HG03432 (cell line): ENCODE results near the gene AK9.

ENCODE experiments used
- ATAC-seq: cut with Tn5 transposase; IDR thresholded peaks from one replicate; pipeline ENCODE4 v1.9.1; 2021; ENCODE audit warnings: mild to moderate bottlenecking, moderate library complexity; ENCODE audit not compliant: unreplicated experiment

The AK9 gene

DNA sequence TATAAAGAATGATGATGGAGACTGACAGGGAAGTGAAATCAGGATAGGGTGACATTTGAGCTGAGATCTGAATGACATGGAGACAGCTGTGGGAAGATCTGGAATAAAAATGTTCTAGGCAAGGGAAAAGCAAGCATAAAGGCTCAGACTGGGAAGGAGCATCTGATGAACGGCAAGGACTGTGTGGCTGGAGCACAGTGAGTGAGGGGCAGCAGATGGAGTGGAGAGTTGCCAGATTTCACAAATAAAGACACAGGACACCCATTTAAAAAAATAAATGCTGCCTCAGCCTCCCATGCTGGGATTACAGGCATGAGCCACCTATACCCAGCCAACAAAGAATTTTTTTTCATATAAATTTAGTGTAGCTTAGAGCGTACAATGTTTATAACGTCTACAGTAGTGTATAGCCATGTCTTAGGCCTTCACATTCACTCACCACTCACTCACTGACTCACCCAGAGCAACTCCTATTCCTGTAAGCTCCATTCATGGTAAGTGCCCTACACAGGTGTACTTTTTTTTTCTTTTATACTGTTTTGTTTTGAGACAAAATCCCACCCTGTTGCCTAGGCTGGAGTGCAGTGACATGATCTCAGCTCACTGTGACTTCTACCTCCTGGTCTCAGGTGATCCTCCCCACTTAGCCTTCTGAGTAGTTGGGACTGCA lies 205.6 kb downstream of the AK9 start:
- ATAC-seq = no peak

DNA sequence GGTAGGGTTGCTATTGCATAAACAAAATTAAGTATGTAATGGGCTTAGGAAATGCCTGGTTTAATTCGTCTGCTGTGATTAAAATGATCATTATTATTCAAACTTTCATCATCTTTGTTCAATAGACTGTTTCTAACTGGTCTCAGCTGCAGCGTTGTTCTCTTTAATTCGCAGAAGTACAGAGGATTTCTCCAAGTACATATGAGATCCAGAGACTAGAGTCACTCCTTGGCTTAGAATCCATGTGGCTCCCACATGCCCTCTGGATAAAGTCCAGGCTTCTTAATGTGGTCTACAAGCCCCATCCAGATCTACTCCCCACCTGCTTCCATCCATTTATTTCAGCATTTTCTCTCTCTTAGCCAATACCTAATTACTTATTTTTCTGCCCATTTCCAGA lies 206.9 kb downstream of the AK9 start:
- ATAC-seq = no peak

DNA sequence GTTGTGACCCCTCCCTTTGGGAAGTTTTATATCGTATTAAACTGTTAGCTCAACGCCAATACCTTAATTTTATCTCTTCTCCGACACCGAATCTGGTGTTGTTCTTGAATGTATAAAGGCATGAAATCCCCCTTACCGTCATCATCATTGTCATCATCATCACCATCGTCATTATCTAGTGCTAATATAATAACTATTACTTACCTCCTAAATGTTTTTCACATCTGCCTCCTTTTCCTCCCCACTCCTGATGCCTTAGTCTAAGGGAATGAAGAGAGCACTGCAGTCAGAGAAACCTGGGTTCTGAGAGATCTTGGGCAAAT lies 207.3 kb downstream of the AK9 start:
- ATAC-seq = no peak

DNA sequence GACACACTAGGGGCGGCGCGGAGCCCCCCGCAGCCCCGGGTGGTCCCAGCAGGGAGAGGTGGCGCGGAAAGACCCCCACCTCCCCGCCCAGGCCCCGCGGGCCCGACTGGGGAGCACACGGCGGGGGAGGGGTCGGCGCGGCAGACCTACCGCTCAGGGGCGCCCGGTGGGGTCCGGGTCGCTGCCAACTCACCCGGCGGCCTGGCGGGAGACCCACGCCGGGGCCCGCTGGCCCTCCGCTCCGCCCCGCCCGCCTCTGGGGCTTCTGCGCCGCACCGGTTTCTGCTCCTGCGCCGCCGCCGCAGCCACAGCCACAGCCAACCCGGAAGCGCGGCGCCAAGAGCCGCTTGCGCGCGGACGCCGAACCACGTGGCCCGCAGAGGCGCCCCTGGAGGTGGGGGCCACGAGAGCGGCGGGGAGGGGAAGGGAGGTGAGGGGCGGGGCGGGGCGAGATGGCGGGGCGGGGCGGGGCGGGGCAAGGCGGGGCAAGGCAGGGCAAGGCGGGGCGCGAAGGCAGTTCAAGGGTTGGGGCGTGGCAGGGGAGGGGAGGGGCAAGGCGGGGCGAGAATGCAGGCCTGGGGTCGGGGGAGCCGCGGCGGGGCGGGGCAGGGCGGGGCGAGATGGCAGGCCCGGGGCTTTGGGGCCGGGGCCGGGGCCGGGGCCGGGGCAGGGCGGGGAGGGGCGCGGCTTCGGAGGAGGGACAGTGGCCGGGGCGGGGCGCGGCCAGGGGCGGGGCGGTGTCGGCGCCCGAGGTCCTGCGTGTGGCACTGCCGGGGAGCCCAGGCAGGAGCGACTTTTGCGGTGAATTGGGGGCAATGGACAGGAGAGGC lies 207.9 kb downstream of the AK9 start, which contains the start of gene ZBTB24:
TSS of gene ZBTB24 (minus strand) at position 315 of the 830 bp plus-strand sequence. CDS start 1,193 bp downstream, outside the sequence.
- ATAC-seq = peak; percentile 92

DNA sequence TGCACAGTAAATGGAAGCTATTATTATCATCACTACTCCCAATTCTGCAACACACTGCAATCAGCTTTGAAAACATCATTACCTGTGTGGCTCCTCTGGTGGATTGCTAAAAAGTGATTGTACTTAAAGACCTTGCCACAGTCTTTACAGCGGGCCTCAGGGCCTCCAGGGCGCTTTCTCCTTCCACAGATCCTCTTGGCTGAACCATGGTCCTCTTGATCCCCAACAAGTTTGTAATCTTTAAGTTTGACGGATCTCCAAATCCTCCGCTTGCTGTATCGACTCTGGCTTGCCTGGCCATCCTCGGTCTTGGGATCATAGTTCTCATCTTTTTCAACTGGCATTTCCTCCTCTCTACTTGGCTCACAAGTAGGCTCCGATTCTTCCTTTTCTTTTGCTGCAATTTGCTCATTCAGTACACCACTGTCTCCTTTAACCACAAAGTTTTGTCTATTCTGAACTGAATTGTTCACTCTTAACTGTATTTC lies 210.0 kb downstream of the AK9 start:
- ATAC-seq = no peak

DNA sequence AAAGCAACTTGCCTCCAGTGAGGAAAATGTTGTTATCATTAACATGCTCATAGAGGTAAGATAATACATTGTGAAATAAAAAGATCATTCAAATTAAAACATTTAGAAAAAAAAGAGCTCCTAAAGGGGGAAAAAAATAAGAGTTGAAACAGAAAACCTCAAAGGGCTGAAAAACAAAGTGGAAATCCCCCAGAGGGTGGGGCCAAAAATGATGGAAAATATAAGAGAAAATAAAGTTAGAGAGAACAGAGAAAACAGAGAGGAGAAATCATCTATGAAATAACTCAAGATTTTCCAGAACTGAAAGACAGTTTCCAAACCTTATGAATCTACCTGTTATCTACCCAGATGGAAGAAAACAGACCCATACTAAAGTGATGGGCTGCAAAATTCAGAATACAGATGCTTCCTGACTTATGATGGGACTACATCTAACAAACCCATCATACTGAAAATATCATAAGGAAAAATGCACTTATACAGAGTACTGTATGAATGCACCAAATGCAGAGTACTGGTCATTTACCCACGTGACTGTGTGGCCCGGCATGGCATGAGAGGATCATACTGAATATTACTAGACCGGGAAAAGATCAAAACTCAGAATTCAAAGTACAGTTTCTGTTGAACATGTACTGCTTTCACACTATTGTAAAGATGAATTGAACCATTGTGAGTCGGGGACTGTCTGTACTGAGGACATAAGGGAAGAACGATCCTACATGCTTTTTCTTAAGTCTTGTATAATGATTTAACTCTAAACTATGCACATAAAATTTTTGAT lies 212.0 kb downstream of the AK9 start:
- ATAC-seq = no peak

DNA sequence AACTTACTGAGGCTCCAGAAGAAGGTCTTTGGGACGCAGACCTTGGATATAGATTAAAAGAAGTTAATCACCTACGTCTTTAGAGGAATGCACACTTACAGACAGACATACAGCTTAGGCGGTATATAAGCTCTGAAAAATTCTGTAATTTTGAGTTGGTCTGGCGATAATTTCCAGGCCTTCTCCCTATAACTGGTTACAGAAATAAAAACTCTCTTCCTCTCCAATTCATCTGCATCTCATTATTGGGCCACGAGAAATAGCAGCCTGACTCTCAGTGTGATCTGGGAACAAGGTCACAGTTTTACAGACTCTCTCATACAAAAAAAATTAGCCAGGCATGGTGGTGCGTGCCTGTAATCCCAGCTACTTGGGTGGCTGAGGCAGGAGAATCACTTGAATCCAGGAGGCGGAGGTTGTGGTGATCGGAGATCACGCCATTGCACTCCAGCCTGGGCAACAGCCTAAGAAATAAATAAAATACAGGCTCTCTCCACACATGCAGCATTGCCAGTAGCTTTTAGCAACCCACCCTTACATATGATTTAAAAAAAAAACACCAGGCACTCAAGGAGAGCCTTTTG lies 212.7 kb downstream of the AK9 start:
- ATAC-seq = no peak

DNA sequence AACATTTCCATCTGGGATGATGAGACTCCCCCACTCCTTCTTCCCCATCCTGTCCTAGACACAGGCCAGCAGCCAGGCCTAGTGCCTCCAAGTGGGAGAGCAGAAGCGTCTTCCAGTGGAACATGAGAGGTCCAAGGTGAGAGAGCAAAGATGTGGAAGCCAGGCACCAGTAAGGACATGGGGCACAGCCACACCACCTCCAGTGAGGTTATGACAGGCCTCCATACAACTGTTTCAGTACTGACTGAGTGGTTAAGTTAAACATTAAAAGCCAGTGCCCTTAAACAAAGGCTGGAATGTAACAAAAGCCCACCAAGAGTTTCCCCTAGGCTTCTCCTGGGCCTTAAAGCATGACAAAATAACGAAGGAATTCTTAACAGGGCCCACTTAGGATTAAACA lies 213.3 kb downstream of the AK9 start:
- ATAC-seq = peak; percentile 58

DNA sequence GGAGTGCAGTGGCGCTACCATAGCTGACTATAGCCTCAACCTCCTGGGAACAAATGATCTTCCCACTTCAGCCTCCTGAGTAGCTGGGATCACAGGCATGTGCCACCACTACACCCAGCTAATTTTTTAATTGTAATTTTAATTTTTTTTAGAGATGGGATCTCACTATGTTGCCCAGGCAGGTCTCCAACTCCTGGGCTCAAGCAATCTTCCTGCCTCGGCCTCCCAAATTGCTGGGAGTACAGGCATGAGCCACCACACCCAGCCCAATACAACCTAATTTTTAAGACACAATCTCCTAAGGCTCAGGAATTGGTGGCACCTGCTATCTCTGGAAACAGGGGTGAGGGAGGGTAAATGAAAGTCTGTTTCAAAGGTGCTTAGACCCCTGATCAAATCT lies 213.8 kb downstream of the AK9 start:
- ATAC-seq = no peak

DNA sequence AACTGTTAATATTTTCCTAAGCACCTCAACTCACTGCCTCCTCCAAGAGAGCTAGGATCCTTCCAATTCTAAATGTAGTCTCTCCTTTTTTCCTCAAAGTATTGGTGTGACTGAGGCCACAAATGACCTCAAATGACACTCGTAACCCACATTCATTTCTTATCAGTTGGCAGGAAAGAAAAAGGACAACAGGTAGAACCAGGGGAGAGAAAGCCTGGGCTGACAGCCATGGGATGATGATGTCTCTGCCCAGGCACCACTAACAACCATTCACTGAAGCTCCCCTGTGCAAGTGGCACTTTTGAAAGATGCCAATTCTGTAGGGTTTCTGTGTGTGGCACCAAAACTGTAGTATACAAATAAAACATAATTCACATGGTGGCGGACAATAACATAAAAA lies 215.4 kb downstream of the AK9 start:
- ATAC-seq = no peak

DNA sequence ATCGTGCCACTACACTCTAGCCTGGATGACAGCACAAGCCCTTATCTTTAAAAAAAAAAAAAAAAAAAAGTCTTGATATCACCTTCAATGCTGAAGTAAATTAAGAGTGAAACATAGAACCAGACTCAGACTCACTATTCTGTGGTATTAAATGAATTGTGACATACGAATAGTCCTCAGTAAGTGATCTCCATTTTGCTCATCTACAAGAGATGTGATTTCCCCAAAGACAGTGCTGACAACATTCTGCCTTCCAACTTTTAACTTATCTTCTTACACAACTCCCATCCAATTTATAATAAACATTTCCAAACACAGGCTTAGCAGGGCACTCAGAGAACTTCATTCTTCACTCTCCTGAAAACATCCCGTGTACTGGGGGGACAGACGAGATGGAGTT lies 216.0 kb downstream of the AK9 start:
- no peak for ATAC-seq

DNA sequence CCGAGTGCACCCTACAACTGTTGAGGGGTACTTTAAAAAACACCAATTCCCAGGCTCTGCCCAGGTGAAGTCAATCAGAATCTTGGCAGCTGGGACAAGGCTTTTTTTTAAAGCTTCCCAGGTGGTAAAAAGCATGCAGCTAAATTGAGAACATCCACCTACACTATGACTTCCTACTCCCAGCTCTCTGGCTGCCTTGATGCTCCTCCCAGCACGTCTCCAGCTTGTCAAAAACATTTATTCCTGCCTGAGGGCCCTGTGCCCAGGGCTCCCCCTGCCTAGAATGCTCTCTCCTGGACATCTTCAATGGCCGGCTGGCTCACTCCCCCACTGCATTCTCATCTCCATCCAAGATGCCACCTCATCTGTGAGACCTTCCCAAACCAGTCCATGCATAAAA lies 217.9 kb downstream of the AK9 start:
- ATAC-seq = no peak

DNA sequence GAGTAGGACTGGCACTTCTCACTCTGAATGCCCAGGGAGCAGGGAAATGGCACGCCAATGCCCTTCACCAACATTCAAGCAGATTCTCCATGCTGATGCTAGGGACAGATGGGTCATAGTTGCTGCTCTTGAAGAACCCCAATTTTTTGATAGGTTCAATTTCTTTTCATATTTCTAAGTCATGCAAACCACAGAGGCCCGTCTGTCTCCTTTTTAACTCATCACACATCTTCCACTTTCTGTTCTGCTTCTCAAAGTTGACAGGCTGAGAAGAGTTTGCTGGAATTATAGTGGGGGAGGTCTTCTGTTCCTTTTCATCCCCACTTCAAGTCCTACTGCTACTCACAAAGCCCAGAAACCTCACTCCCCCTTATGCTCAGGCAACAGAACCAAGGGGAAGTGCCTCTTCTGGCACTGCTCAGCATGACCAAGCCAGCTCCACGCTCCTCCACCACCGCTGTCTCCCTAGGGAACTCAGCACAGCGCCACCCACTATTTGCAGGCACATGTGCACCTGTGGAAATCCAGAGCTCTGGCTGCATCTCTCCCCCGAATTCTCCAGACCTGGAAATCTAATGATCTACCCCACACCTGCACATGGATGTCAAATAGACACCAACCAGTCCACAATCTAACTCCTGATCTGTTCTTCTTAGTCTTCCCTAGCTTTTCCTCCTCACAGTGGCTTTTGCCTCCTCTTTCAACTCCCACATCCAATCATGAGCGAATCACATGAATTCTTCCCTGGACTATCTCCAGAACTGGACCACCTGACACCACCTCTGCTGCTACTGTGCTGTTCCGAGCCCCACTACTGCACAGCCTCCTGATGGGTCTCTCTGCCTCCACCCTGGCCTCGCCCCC lies 218.6 kb downstream of the AK9 start:
- ATAC-seq = peak; percentile 74

DNA sequence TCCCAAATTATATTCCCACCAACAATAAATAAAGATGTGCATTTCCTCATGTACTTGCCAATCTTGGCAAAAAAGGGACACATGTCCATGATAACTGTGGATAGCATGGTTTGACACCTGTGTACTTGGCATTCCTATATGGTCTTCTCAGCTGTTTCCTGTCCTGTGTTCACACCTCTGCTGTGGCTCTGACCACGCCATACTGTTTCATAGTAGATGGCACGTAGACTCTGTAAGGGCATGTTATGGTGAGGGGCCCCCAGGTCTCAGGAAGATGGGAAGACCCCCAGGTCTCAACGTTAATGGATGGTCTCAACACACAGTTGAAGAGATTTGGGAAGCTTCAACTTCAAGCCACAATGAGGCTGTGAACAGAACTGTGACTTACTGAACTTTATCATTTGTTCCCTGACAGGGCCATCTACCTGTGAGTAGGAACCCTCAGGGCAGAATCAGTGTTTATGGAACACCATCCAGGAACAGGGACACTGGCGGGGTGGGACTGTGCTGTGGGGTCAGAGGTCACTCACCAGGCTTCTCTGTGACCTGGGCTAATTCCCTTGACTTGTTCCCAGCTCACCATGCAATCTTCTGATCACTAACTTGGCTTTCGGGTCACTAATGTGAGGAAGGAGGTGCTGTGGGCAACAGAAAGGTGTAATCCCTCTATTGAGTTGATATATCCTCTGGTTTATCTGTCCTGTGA lies 219.7 kb downstream of the AK9 start:
- no peak for ATAC-seq

DNA sequence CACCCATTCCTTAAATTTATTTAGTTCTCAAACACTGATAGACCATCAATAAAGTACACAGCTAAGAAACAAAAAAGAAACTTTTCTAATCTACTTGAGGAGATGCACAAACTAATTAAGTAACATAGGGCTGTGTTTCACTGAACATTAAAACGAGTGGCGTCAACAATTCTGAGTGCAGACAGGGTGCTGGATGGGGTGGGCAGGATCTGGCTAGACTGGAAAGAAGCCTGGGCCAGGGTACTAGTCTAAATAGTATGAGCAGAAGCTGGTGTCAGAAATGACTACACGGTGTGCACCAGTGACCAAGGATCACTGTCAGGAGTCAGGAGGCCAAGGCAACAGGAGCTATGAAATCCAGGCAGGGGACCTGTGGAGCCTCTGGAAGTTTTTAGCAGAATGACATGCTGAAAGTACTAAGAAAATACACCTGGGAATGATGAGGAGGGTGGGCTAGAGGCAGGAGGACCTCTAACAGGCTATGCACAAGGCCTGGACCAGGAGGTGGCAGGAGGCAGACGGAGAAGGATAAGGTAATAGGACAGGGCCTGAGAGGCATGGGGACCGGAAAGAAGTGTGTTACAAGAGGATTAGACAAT lies 221.3 kb downstream of the AK9 start:
- ATAC-seq = no peak

DNA sequence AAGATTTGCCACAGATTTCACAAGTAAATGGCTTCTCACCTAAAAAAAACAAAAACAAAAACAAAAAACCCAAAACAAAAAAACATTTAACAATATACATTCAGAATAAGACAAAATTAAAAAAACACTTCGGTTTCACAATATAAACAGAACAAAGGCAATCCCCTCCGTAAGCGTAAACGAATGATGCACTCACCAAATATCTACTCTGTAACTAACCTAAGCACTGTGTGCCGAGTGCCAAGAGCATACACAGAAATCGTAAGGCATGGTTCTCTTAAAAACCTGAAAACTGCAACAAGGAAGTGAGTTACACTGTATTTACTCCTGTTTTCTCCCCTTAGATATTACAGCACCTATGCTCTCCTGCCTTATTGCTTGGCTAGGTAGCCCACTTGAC lies 223.3 kb downstream of the AK9 start:
- no peak for ATAC-seq

DNA sequence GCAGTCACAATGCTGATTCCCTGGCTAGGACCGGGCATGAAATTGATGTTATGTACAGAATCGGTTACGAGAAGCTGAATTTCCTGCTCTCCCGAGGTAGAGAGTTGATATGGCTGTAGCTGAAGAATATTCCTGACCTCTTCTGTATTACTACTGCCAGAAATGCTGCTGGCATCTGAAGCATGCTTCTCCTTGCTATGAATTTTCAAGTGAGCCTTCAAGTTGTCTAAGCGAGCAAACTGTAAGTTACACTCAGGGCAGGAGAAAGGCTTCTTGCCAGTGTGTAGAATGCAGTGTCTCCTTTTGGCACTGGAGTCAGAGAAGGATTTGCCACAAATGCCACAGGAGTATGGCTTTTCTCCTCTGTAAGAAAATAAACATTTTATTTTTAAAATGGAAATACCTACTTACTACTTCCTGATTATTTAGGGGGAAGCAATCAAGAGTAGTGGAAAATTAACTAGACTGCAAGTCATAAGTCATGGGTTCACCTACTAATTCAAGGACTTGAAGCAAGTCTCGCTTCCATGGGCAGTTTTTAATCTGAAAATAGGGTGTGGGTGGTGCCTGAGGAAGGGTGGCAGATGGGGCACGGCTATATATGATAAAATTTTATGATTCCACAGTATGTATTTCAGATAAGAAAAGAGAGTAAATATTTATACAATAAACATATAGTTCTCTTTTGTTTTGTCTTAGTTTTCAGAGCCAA lies 224.6 kb downstream of the AK9 start:
- no peak for ATAC-seq

DNA sequence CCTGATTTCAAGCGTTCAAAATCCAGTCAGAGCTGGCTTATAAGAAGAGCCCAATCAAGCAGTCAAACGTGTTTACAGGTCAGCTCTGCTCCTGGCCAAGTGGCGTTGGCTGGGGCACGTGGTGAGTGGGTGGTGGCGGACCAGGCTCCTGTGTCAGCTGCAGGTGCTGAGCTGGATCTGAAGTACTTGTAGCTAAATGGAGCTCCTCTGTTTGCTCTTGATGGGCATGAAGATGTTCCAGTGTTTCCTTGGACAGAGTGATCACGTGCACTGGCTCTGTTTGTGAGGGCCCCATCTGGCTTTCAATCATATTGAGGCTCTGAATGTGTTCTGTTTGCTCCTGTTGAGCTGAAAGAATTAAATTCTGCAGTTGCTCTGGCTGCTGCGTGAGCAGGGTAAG lies 225.2 kb downstream of the AK9 start:
- no peak for ATAC-seq
